ENCODE results near the gene CD79B.

GRCh38 chr17:63927464-63928171, 4.5 kb downstream of the CD79B start:
- TF ChIP-seq EZH2phosphoT487 (IDR thresholded peaks at IDR 0.05; ENCODE audit: insufficient read depth, low read depth): no peak
- TF ChIP-seq EZH2 (IDR thresholded peaks at IDR 0.05; ENCODE audit: insufficient read depth, poor library complexity, severe bottlenecking): no peak

All from GM23248 (cell line).